ENCODE data around the gene OR10R2.

OR10R2 gene

GRCh38 chr1:158493054-158493453 is 21.0 kb downstream of the OR10R2 start:
- Histone ChIP-seq H4K8ac (ENCODE audit: low read depth, low read length) (no peak overlapping the region), H2AK5ac (ENCODE audit: low read depth, low read length) (no peak overlapping the region), H3K27ac (replicated peaks; ENCODE audit: low read length) (no peak overlapping the region), H3K27me3 (ENCODE audit: control insufficient read depth in 3 of 3, insufficient read depth in 3 of 3, low read depth in 1 of 3, low read length in 3 of 3) (no peaks in the 10 kb centered on the region), H3K23ac (ENCODE audit: low read depth, low read length, poor library complexity) (no peak overlapping the region), H3K36me3 (replicated peaks in 1 of 2; ENCODE audit: control insufficient read depth in 2 of 2, insufficient read depth in 2 of 2, low read length in 2 of 2) (no peaks in the 10 kb centered on the region), H3K4me1 (ENCODE audit: control insufficient read depth in 2 of 2, insufficient read depth in 1 of 2, low read depth in 1 of 2, low read length in 2 of 2) (no peaks in the 10 kb centered on the region), H3K4me3 (ENCODE audit: low read length in 2 of 2) (no peak overlapping the region), H2BK15ac (ENCODE audit: low read length) (no peak overlapping the region), H3K9me3 (replicated peaks in 1 of 2; ENCODE audit: control insufficient read depth in 2 of 2, insufficient read depth in 1 of 2, low read depth in 1 of 2, low read length in 2 of 2) (no peaks in the 10 kb centered on the region), H3K18ac (ENCODE audit: low read length) (no peak overlapping the region), H3K4me2 (ENCODE audit: insufficient read depth, low read length, poor library complexity, severe bottlenecking) (no peak overlapping the region), H2BK120ac (ENCODE audit: low read depth, low read length) (no peak overlapping the region), H3K4ac (ENCODE audit: low read length) (no peak overlapping the region), H3K79me1 (ENCODE audit: low read depth, low read length) (no peaks in the 10 kb centered on the region), H3K14ac (ENCODE audit: low read length) (no peak overlapping the region), H2AFZ (ENCODE audit: low read length) (no peak overlapping the region), H2BK12ac (ENCODE audit: low read length) (no peak overlapping the region), H2BK5ac (ENCODE audit: low read length) (no peak overlapping the region), H4K91ac (ENCODE audit: low read depth, low read length, poor library complexity) (no peak overlapping the region), H3K9ac (ENCODE audit: low read depth, low read length, poor library complexity) (no peak overlapping the region)
- WGBS, 2 donors (ENCODE audit: extremely low coverage in 2 of 2, insufficient read length in 2 of 2, insufficient replicate concordance in 1 of 2): no CpG with 5 or more reads among the region's 3 CpGs
- DNase-seq (ENCODE audit: low spot score): no peak

- Histone ChIP-seq H3K9ac (ENCODE audit: low read depth, low read length, poor library complexity) (no peak overlapping the region), H3K4me2 (ENCODE audit: insufficient read depth, low read length, poor library complexity, severe bottlenecking) (no peak overlapping the region), H2BK120ac (ENCODE audit: low read depth, low read length) (no peak overlapping the region), H2BK5ac (ENCODE audit: low read length) (no peak overlapping the region), H3K14ac (ENCODE audit: low read length) (no peak overlapping the region), H3K18ac (ENCODE audit: low read length) (no peak overlapping the region), H3K4me3 (ENCODE audit: low read length in 2 of 2) (no peak overlapping the region), H3K23ac (ENCODE audit: low read depth, low read length, poor library complexity) (no peak overlapping the region), H3K27ac (replicated peaks; ENCODE audit: low read length) (no peak overlapping the region), H3K36me3 (replicated peaks in 1 of 2; ENCODE audit: control insufficient read depth in 2 of 2, insufficient read depth in 2 of 2, low read length in 2 of 2) (no peaks in the 10 kb centered on the region), H4K91ac (ENCODE audit: low read depth, low read length, poor library complexity) (no peak overlapping the region), H4K8ac (ENCODE audit: low read depth, low read length) (no peak overlapping the region), H3K4me1 (ENCODE audit: control insufficient read depth in 2 of 2, insufficient read depth in 1 of 2, low read depth in 1 of 2, low read length in 2 of 2) (no peaks in the 10 kb centered on the region), H3K4ac (ENCODE audit: low read length) (no peak overlapping the region), H3K27me3 (ENCODE audit: control insufficient read depth in 3 of 3, insufficient read depth in 3 of 3, low read depth in 1 of 3, low read length in 3 of 3) (no peaks in the 10 kb centered on the region), H3K79me1 (ENCODE audit: low read depth, low read length) (no peaks in the 10 kb centered on the region), H3K9me3 (replicated peaks in 1 of 2; ENCODE audit: control insufficient read depth in 2 of 2, insufficient read depth in 1 of 2, low read depth in 1 of 2, low read length in 2 of 2) (no peaks in the 10 kb centered on the region), H2BK15ac (ENCODE audit: low read length) (no peak overlapping the region), H2BK12ac (ENCODE audit: low read length) (no peak overlapping the region), H2AK5ac (ENCODE audit: low read depth, low read length) (no peak overlapping the region), H2AFZ (ENCODE audit: low read length) (no peak overlapping the region)
- no CpG with 5 or more reads among the region's 2 CpGs for WGBS, 2 donors (ENCODE audit: extremely low coverage in 2 of 2, insufficient read length in 2 of 2, insufficient replicate concordance in 1 of 2)
- no peak for DNase-seq (ENCODE audit: low spot score)
Observed at GRCh38 chr1:158494796-158495195, 22.8 kb downstream of the OR10R2 start.

- no peak overlapping the region for H3K9ac ChIP-seq (ENCODE audit: low read depth, low read length, poor library complexity)
- H3K4me1 ChIP-seq (ENCODE audit: control insufficient read depth in 2 of 2, insufficient read depth in 1 of 2, low read depth in 1 of 2, low read length in 2 of 2): no peaks in the 10 kb centered on the region
- no peak overlapping the region for H3K4me2 ChIP-seq (ENCODE audit: insufficient read depth, low read length, poor library complexity, severe bottlenecking)
- H3K36me3 ChIP-seq (replicated peaks in 1 of 2; ENCODE audit: control insufficient read depth in 2 of 2, insufficient read depth in 2 of 2, low read length in 2 of 2): no peaks in the 10 kb centered on the region
- no peaks in the 10 kb centered on the region for H3K9me3 ChIP-seq (replicated peaks in 1 of 2; ENCODE audit: control insufficient read depth in 2 of 2, insufficient read depth in 1 of 2, low read depth in 1 of 2, low read length in 2 of 2)
- no peak overlapping the region for H2BK120ac ChIP-seq (ENCODE audit: low read depth, low read length)
- no peak for DNase-seq (ENCODE audit: low spot score)
- no peak overlapping the region for H2BK12ac ChIP-seq (ENCODE audit: low read length)
- H2BK5ac ChIP-seq (ENCODE audit: low read length): no peak overlapping the region
- H2AFZ ChIP-seq (ENCODE audit: low read length): no peak overlapping the region
- no peak overlapping the region for H3K4me3 ChIP-seq (ENCODE audit: low read length in 2 of 2)
- no peak overlapping the region for H3K14ac ChIP-seq (ENCODE audit: low read length)
- H3K27ac ChIP-seq (replicated peaks; ENCODE audit: low read length): no peak overlapping the region
- H3K18ac ChIP-seq (ENCODE audit: low read length): no peak overlapping the region
- H3K79me1 ChIP-seq (ENCODE audit: low read depth, low read length): no peaks in the 10 kb centered on the region
- H3K27me3 ChIP-seq (ENCODE audit: control insufficient read depth in 3 of 3, insufficient read depth in 3 of 3, low read depth in 1 of 3, low read length in 3 of 3): no peaks in the 10 kb centered on the region
- H3K4ac ChIP-seq (ENCODE audit: low read length): no peak overlapping the region
- no peak overlapping the region for H4K91ac ChIP-seq (ENCODE audit: low read depth, low read length, poor library complexity)
- H2AK5ac ChIP-seq (ENCODE audit: low read depth, low read length): no peak overlapping the region
- H3K23ac ChIP-seq (ENCODE audit: low read depth, low read length, poor library complexity): no peak overlapping the region
- H2BK15ac ChIP-seq (ENCODE audit: low read length): no peak overlapping the region
- no CpG with 5 or more reads among the region's 2 CpGs for WGBS, 2 donors (ENCODE audit: extremely low coverage in 2 of 2, insufficient read length in 2 of 2, insufficient replicate concordance in 1 of 2)
- no peak overlapping the region for H4K8ac ChIP-seq (ENCODE audit: low read depth, low read length)
Observed at GRCh38 chr1:158496374-158496773, 24.4 kb downstream of the OR10R2 start.

DNA sequence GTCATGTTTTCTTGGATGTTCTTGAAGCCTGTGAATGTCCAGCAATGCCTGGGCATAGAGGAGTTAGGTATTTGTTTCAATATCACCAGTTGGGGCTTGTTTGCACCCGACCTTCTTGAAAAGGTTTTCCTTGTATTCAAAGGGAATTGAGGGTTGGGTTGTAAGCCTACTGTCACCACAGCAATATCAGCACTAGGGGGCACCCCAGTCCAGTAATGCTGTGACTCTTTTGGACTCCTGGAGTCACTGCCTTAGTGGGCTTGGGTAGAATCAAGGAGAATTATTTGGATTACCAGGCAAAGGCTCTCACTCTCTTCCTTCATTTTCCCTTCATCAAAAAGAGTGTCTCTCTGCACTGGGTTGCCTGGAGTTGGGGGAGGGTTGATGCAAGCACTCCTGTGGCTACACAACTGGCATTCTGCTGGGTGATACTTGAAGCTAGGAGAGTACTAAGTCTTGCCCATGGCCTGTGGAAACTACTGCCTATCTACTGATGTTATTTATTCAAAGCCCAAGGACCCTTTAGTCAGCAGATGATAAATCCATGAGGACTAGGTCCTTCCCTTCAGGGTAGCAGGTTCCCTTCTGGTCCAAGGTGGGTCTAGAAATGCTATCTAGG is 34.5 kb downstream of the OR10R2 start:
- no peak overlapping the region for H2AK5ac ChIP-seq (ENCODE audit: low read depth, low read length)
- H3K27ac ChIP-seq (replicated peaks; ENCODE audit: low read length): no peak overlapping the region
- H3K4me3 ChIP-seq (ENCODE audit: low read length in 2 of 2): no peak overlapping the region
- H4K8ac ChIP-seq (ENCODE audit: low read depth, low read length): no peak overlapping the region
- no peak overlapping the region for H3K4ac ChIP-seq (ENCODE audit: low read length)
- H2BK12ac ChIP-seq (ENCODE audit: low read length): no peak overlapping the region
- H3K14ac ChIP-seq (ENCODE audit: low read length): no peak overlapping the region
- H3K79me1 ChIP-seq (ENCODE audit: low read depth, low read length): no peaks in the 10 kb centered on the region
- no peak overlapping the region for H2BK5ac ChIP-seq (ENCODE audit: low read length)
- peaks cover 0 to 3% of the 10 kb centered on the region in 2 donors for H3K4me1 ChIP-seq (ENCODE audit: control insufficient read depth in 2 of 2, insufficient read depth in 1 of 2, low read depth in 1 of 2, low read length in 2 of 2)
- H3K9ac ChIP-seq (ENCODE audit: low read depth, low read length, poor library complexity): no peak overlapping the region
- H3K36me3 ChIP-seq (replicated peaks in 1 of 2; ENCODE audit: control insufficient read depth in 2 of 2, insufficient read depth in 2 of 2, low read length in 2 of 2): no peaks in the 10 kb centered on the region
- H3K18ac ChIP-seq (ENCODE audit: low read length): no peak overlapping the region
- DNase-seq (ENCODE audit: low spot score): no peak
- no peaks in the 10 kb centered on the region for H3K27me3 ChIP-seq (ENCODE audit: control insufficient read depth in 3 of 3, insufficient read depth in 3 of 3, low read depth in 1 of 3, low read length in 3 of 3)
- H3K4me2 ChIP-seq (ENCODE audit: insufficient read depth, low read length, poor library complexity, severe bottlenecking): no peak overlapping the region
- H3K23ac ChIP-seq (ENCODE audit: low read depth, low read length, poor library complexity): no peak overlapping the region
- no peak overlapping the region for H4K91ac ChIP-seq (ENCODE audit: low read depth, low read length, poor library complexity)
- no peak overlapping the region for H2BK120ac ChIP-seq (ENCODE audit: low read depth, low read length)
- H2BK15ac ChIP-seq (ENCODE audit: low read length): no peak overlapping the region
- H3K9me3 ChIP-seq (replicated peaks in 1 of 2; ENCODE audit: control insufficient read depth in 2 of 2, insufficient read depth in 1 of 2, low read depth in 1 of 2, low read length in 2 of 2): no peaks in the 10 kb centered on the region
- no CpG with 5 or more reads among the region's 1 CpG for WGBS, 2 donors (ENCODE audit: extremely low coverage in 2 of 2, insufficient read length in 2 of 2, insufficient replicate concordance in 1 of 2)
- no peak overlapping the region for H2AFZ ChIP-seq (ENCODE audit: low read length)

Measured in neuronal stem cell (in vitro differentiated cells).